GM12878 (cell line): ENCODE measurements around the gene HSD17B4. TPM values are rescaled to one million over a fixed set of nuclear protein-coding genes. Genes with fewer than 3 reads are reported as not detected.

ENCODE experiments used
- ATAC-seq: fragments of 200-7000 bp; cut with Tn5 transposase; 3 replicates; pipeline ENCODE4 v1.9.1; 2020; ENCODE audit warnings: mild to moderate bottlenecking, moderate library complexity
- BruUV-seq: library from RNA; stranded (reverse); fragments of 400-500 nt; replicated peaks from 2 replicates; lab custom pipeline; 2021; lab: Mats Ljungman, UMichigan
- CTCF ChIA-PET: fragments of 300-600 bp; sonication (Branson Sonifier 250); formaldehyde crosslinking; extraction: SDS; loops from one replicate; lab custom pipeline; 2021; ENCODE audit warnings: inconsistent platforms; lab: Yijun Ruan, JAX
- POLR2A ChIA-PET: fragments of 350-600 bp; formaldehyde crosslinking; extraction: SDS; loops from one replicate; lab custom pipeline; 2021; ENCODE audit warnings: inconsistent platforms; lab: Charles Lee
- RAD21 ChIA-PET: fragments of 300-600 bp; sonication (Branson Sonifier 250); formaldehyde crosslinking; loops from one replicate; lab custom pipeline; 2023; ENCODE audit warnings: antibody characterized with exemption; ENCODE audit not compliant: unreplicated experiment; lab: Charles Lee
- SMC1A ChIA-PET: fragments of 300-600 bp; sonication (Branson Sonifier 250); formaldehyde crosslinking; loops from one replicate; lab custom pipeline; 2023; ENCODE audit not compliant: unreplicated experiment, uncharacterized antibody; lab: Charles Lee
- DNase-seq: peaks from one replicate; pipeline ENCODE4 v3.0.0-alpha.2; 2011; ENCODE audit warnings: low read depth, low spot score
- FAIRE-seq: peaks from 3 replicates; lab custom pipeline; 2011; peaks lifted over from hg19 to GRCh38; lab: Jason Lieb, UNC
- H2AFZ ChIP-seq: 2 replicates; pipeline ENCODE4 v1.6.0; 2011; ENCODE audit warnings: low read depth, low read length, control low read depth; ENCODE audit not compliant: control insufficient read depth
- H3K27ac ChIP-seq: 2 replicates; pipeline ENCODE4 v1.5.1; 2011; ENCODE audit warnings: control low read depth; ENCODE audit not compliant: control insufficient read depth, insufficient read depth
- H3K27me3 ChIP-seq, 2 experiments: replicated peaks in 1 of 2; 2 replicates each; pipeline versions ENCODE4 v1.6.0 to v1.6.1; 2011; ENCODE audit warnings: low read length in 1 of 2; ENCODE audit not compliant: control insufficient read depth in 2 of 2, insufficient read depth in 2 of 2
- H3K36me3 ChIP-seq, 2 experiments: 2 replicates each; pipeline ENCODE4 v1.5.1; 2011; ENCODE audit warnings: low read length in 1 of 2; ENCODE audit not compliant: control insufficient read depth in 2 of 2, insufficient read depth in 2 of 2
- H3K4me1 ChIP-seq: 2 replicates; pipeline ENCODE4 v1.6.1; 2011; ENCODE audit warnings: mild to moderate bottlenecking, low read length, moderate library complexity, mixed read lengths; ENCODE audit not compliant: control insufficient read depth, insufficient read depth
- H3K4me2 ChIP-seq: 2 replicates; pipeline ENCODE4 v1.6.0; 2011; ENCODE audit warnings: control low read depth; ENCODE audit not compliant: control insufficient read depth, insufficient read depth
- H3K4me3 ChIP-seq: fragments of 200-600 bp; sonication (generic); 2 replicates; pipeline ENCODE4 v1.5.1; 2016
- H3K79me2 ChIP-seq: 2 replicates; pipeline ENCODE4 v1.6.0; 2011; ENCODE audit warnings: low read length; ENCODE audit not compliant: control insufficient read depth, insufficient read depth
- H3K9ac ChIP-seq: 2 replicates; pipeline ENCODE4 v1.8.0; 2011; ENCODE audit warnings: low read length, control low read depth, mixed read lengths; ENCODE audit not compliant: control insufficient read depth, insufficient read depth
- H3K9me3 ChIP-seq: replicated peaks from 3 replicates; pipeline ENCODE4 v1.5.1; 2011; ENCODE audit warnings: mild to moderate bottlenecking, low read length; ENCODE audit not compliant: control insufficient read depth, insufficient read depth
- H4K20me1 ChIP-seq: 2 replicates; pipeline ENCODE4 v1.6.0; 2011; ENCODE audit not compliant: control insufficient read depth, insufficient read depth
- BHLHE40 ChIP-seq, 2 experiments: fragments of 450-650 bp in 1 of 2; IDR thresholded peaks; 2 replicates each; pipeline ENCODE4 v1.6.1; 2011 to 2017; ENCODE audit warnings: low read depth in 2 of 2, borderline replicate concordance in 1 of 2, improper control_type of control experiment in 1 of 2, low read length in 1 of 2, mild to moderate bottlenecking in 1 of 2
- NKRF ChIP-seq: fragments of 450-650 bp; conservative IDR thresholded peaks from 2 replicates; pipeline ENCODE4 v1.6.1; 2017; ENCODE audit warnings: mild to moderate bottlenecking, moderate library complexity
- PAX5 ChIP-seq: IDR thresholded peaks from 2 replicates; pipeline ENCODE4 v1.6.1; 2011; ENCODE audit warnings: low read depth, low read length, borderline replicate concordance
- PRDM15 ChIP-seq: fragments of 450-650 bp; formaldehyde crosslinking; IDR thresholded peaks from 2 replicates; pipeline ENCODE4 v1.4.0; 2020; ENCODE audit warnings: mild to moderate bottlenecking, moderate library complexity
- RCOR1 ChIP-seq: conservative IDR thresholded peaks from 2 replicates; pipeline ENCODE4 v1.6.1; 2012; ENCODE audit warnings: low read depth, low read length, improper control_type of control experiment
- SUZ12 ChIP-seq: fragments of 200-600 bp; sonication (generic); IDR thresholded peaks from one replicate; pipeline ENCODE4 v1.6.1; 2018; ENCODE audit warnings: antibody characterized with exemption, mild to moderate bottlenecking; ENCODE audit not compliant: unreplicated experiment
- TCF12 ChIP-seq: IDR thresholded peaks from 2 replicates; pipeline ENCODE4 v1.6.1; 2011; ENCODE audit warnings: low read depth, mild to moderate bottlenecking, low read length
- ZNF207 ChIP-seq: fragments of 450-650 bp; IDR thresholded peaks from 2 replicates; pipeline ENCODE4 v1.6.1; 2014; ENCODE audit warnings: antibody characterized with exemption, mild to moderate bottlenecking, borderline replicate concordance
- WGBS: methylation state at CpG from one replicate; pipeline ENCODE4 v1.1.6; 2016; ENCODE audit warnings: low lambda C conversion rate; ENCODE audit not compliant: insufficient replicate concordance, insufficient coverage; ENCODE audit errors: missing lambda C conversion rate; 5-methylcytosine and 5-hydroxymethylcytosine counted together
- in situ Hi-C: fragments of 300-500 bp; cut with MboI; formaldehyde crosslinking; loops from 9 replicates; pipeline ENCODE4 v1.14.3; 2018; ENCODE audit warnings: mixed read lengths
- intact Hi-C: fragments of 100-400 bp; cut with micrococcal nuclease; formaldehyde crosslinking; loops from one replicate; pipeline ENCODE4 v1.14.2; 2022; ENCODE audit not compliant: unreplicated experiment
- polyA plus RNA-seq, 11 experiments: library from polyadenylated mRNA; depleted of rRNA in 4 of 11; unstranded in 6 of 11; stranded (reverse) in 5 of 11; fragments of >200 nt; fragmentation: Nextera tagmentation in 4 of 11; fragmentation: Illumina TruSeq in 1 of 11; extraction: Ambion mirVana in 4 of 11; extraction: Trizol in 1 of 11; gene quantifications; 1 replicate in 1 of 11; 2 replicates in 10 of 11; pipeline versions ENCODE4 v1.2.1 to v1.2.3, GENCODE V29; 2011 to 2016; ENCODE audit warnings: inconsistent platforms in 2 of 11, missing spikeins in 2 of 11, low read depth in 1 of 11
- total RNA-seq, 4 experiments: library from RNA; depleted of rRNA in 3 of 4; stranded (reverse); fragments of >200 nt in 3 of 4; fragmentation: Illumina TruSeq in 1 of 4; extraction: Trizol in 1 of 4; gene quantifications; 2 replicates each; pipeline versions ENCODE4 v1.2.1 to v1.2.3, GENCODE V29; 2013 to 2021

The HSD17B4 gene
- total and polyA plus RNA-seq, 10 of the 15 experiments (the other 5 are each of a cell fraction or from before 2014, with no cell fraction given): 38.6 to 125 (median 93.0) TPM

GRCh38 chr5:119445544-119445943 lies 6.8 kb upstream of the HSD17B4 start (continued):
- TF ChIP-seq PRDM15 (CRISPR knock-in tag) (no peak), ZNF207 (no peak), RCOR1 (no peak), PAX5 (no peak), SUZ12 (no peak), BHLHE40 (IDR thresholded peaks at IDR 0.05; ENCODE audit: borderline replicate concordance in 1 of 2, low read depth in 2 of 2, low read length in 1 of 2) (no peak)

- CTCF ChIA-PET: interaction anchor here (0.9 kb wide), 1 partner anchor 15 kb away, joined by 5 read pairs; no protein-coding TSS in a partner anchor
- H3K9ac ChIP-seq: no peak overlapping the region
- intact Hi-C loops: no loop called here
- RAD21 ChIA-PET: no interaction called here
- H3K27me3 ChIP-seq: no peaks in the 10 kb centered on the region
- no peak for FAIRE-seq
- SMC1A ChIA-PET: interaction anchor here (1.0 to 2.6 kb wide), 2 partner anchors 15 to 29 kb away, joined by 3 to 11 read pairs; no protein-coding TSS in a partner anchor
- H3K27ac ChIP-seq: no peak overlapping the region
- no peak for ATAC-seq
- DNase-seq: no peak
- H2AFZ ChIP-seq: no peak overlapping the region
- POLR2A ChIA-PET: interaction anchor here (0.6 kb wide), 1 partner anchor 374 kb away, joined by 4 read pairs; no protein-coding TSS in a partner anchor
- no peak overlapping the region for H3K4me2 ChIP-seq
- H3K4me1 ChIP-seq: no peaks in the 10 kb centered on the region
- 32% methylated on average over 3 of the region's 3 CpGs for WGBS
- TF ChIP-seq NKRF (no peak), TCF12 (no peak)
- BruUV-seq: no TSS peak
- H3K9me3 ChIP-seq: no peaks in the 10 kb centered on the region; the same call in 1 of the 3 replicates
- in situ Hi-C loops: no loop called here
- H4K20me1 ChIP-seq: no peaks in the 10 kb centered on the region
- no peaks in the 10 kb centered on the region for H3K36me3 ChIP-seq
- peaks cover 4% of the 10 kb centered on the region for H3K79me2 ChIP-seq
- H3K4me3 ChIP-seq: no peak overlapping the region
Observed at GRCh38 chr5:119449882-119450281, 2.4 kb upstream of the HSD17B4 start.
